GM21526 (cell line): ENCODE measurements around the gene KRTAP29-1.
"Not testable (repeated sequence)": the region's sequence is repeated elsewhere in the genome, so short reads cannot be mapped to it uniquely, and the experiment has no call there.

Source experiments
- ATAC-seq: cut with Tn5 transposase; IDR thresholded peaks from one replicate; pipeline ENCODE4 v1.9.1; 2021; ENCODE audit warnings: moderate library complexity; ENCODE audit not compliant: unreplicated experiment, low FRiP score

The KRTAP29-1 gene

GRCh38 chr17:41301916-41302901 is at the start of gene KRTAP29-1:
Gene KRTAP29-1 (minus strand): TSS chr17:41302851. CDS start chr17:41302851, 0 bp downstream.
- ATAC-seq, result no peak

- no peak for ATAC-seq
Observed at GRCh38 chr17:41351177-41351576, 48.5 kb upstream of the KRTAP29-1 start.

- ATAC-seq, result not testable (repeated sequence)
Observed at GRCh38 chr17:41350381-41350878, 47.8 kb upstream of the KRTAP29-1 start, which contains the start of gene KRT33A. Gene KRT33A (minus strand): TSS chr17:41350828. CDS start chr17:41350767, 61 bp downstream.

- ATAC-seq, result no peak
Observed at GRCh38 chr17:41347869-41348760, 45.5 kb upstream of the KRTAP29-1 start.

GRCh38 chr17:41346421-41346820 is 43.8 kb upstream of the KRTAP29-1 start:
- not testable (repeated sequence) for ATAC-seq

GRCh38 chr17:41345992-41346391 is 43.3 kb upstream of the KRTAP29-1 start:
- ATAC-seq, result no peak

GRCh38 chr17:41343029-41343428 is 40.4 kb upstream of the KRTAP29-1 start:
- no peak for ATAC-seq

GRCh38 chr17:41340934-41341861 is 38.5 kb upstream of the KRTAP29-1 start:
- ATAC-seq, result no peak

GRCh38 chr17:41340494-41340893 is 37.8 kb upstream of the KRTAP29-1 start:
- ATAC-seq, result no peak

- ATAC-seq, result no peak
Observed at GRCh38 chr17:41339571-41340172, 37.0 kb upstream of the KRTAP29-1 start.

GRCh38 chr17:41338961-41339485 is 36.4 kb upstream of the KRTAP29-1 start:
- ATAC-seq, result no peak

- ATAC-seq, result no peak
Observed at GRCh38 chr17:41335747-41336146, 33.1 kb upstream of the KRTAP29-1 start.

- ATAC-seq, result no peak
Observed at GRCh38 chr17:41334385-41335305, 32.0 kb upstream of the KRTAP29-1 start.

GRCh38 chr17:41333836-41334235 is 31.2 kb upstream of the KRTAP29-1 start:
- no peak for ATAC-seq

- no peak for ATAC-seq
Observed at GRCh38 chr17:41333098-41333497, 30.4 kb upstream of the KRTAP29-1 start.

GRCh38 chr17:41332239-41332638 is 29.6 kb upstream of the KRTAP29-1 start:
- no peak for ATAC-seq

GRCh38 chr17:41331606-41332005 is 29.0 kb upstream of the KRTAP29-1 start:
- ATAC-seq, result no peak
